NCI-H146 (cell line): ENCODE results near the gene MCF2L2.
A peak's percentile ranks its signal among the peaks of the same experiment; 100 is the strongest.
"Not testable (repeated sequence)": the region's sequence is repeated elsewhere in the genome, so short reads cannot be mapped to it uniquely, and the experiment has no call there.

Experiments
- DNase-seq: peaks from one replicate; lab custom pipeline; 2025; lab: John Stamatoyannopoulos, UW

Gene MCF2L2

GRCh38 chr3:183444748-183445147 is 16.3 kb upstream of the MCF2L2 start:
- no peak for DNase-seq

GRCh38 chr3:183443395-183444385 is 15.3 kb upstream of the MCF2L2 start:
- no peak for DNase-seq

GRCh38 chr3:183442994-183443393 is 14.6 kb upstream of the MCF2L2 start:
- DNase-seq, result no peak

- not testable (repeated sequence) for DNase-seq
Measured at GRCh38 chr3:183440521-183440920, 12.1 kb upstream of the MCF2L2 start.

GRCh38 chr3:183439515-183439914 is 11.1 kb upstream of the MCF2L2 start:
- DNase-seq, result no peak

GRCh38 chr3:183438735-183439134 is 10.3 kb upstream of the MCF2L2 start:
- peak; percentile 72 for DNase-seq

- no peak for DNase-seq
Measured at GRCh38 chr3:183437666-183438564, 9.5 kb upstream of the MCF2L2 start.

- DNase-seq, result no peak
Measured at GRCh38 chr3:183437061-183437460, 8.6 kb upstream of the MCF2L2 start.

- DNase-seq, result no peak
Measured at GRCh38 chr3:183435661-183436060, 7.2 kb upstream of the MCF2L2 start.

GRCh38 chr3:183434992-183435391 is 6.6 kb upstream of the MCF2L2 start:
- no peak for DNase-seq

GRCh38 chr3:183434503-183434902 is 6.1 kb upstream of the MCF2L2 start:
- no peak for DNase-seq

GRCh38 chr3:183430325-183430957 is 2.0 kb upstream of the MCF2L2 start:
- DNase-seq, result no peak

- peak; percentile 89 for DNase-seq
Measured at GRCh38 chr3:183427876-183428446, 458 bp downstream of the MCF2L2 start.

GRCh38 chr3:183427196-183427875 is 1.1 kb downstream of the MCF2L2 start:
- DNase-seq, result peak; percentile 63

- not testable (repeated sequence) for DNase-seq
Measured at GRCh38 chr3:183418807-183419206, 9.6 kb downstream of the MCF2L2 start.

- DNase-seq, result no peak
Measured at GRCh38 chr3:183411216-183411922, 17.1 kb downstream of the MCF2L2 start.

- DNase-seq, result no peak
Measured at GRCh38 chr3:183410759-183411158, 17.7 kb downstream of the MCF2L2 start.

GRCh38 chr3:183410280-183410679 is 18.1 kb downstream of the MCF2L2 start:
- no peak for DNase-seq

GRCh38 chr3:183409219-183409618 is 19.2 kb downstream of the MCF2L2 start:
- no peak for DNase-seq

GRCh38 chr3:183401678-183402077 is 26.7 kb downstream of the MCF2L2 start:
- no peak for DNase-seq

GRCh38 chr3:183400352-183400751 is 28.1 kb downstream of the MCF2L2 start:
- no peak for DNase-seq
